PFSK-1 (cell line): Measurements from ENCODE around the gene TNIP2.

Experiments used
- FOXP2 ChIP-seq: optimal IDR thresholded peaks from 2 replicates; pipeline ENCODE3; 2011; ENCODE audit warnings: borderline replicate concordance, control low read depth, inconsistent platforms; ENCODE audit not compliant: insufficient read depth; ENCODE audit errors: extremely low read length, extremely low read depth
- POLR2AphosphoS5 ChIP-seq: IDR thresholded peaks from 2 replicates; pipeline ENCODE4 v1.6.1; 2012; ENCODE audit warnings: low read depth, mild to moderate bottlenecking, control low read depth, low read length, moderate library complexity
- REST ChIP-seq, 2 experiments: IDR thresholded peaks; 2 replicates each; pipeline versions ENCODE4 v1.6.1 to v1.8.0; 2011 to 2012; ENCODE audit warnings: low read depth in 2 of 2, low read length in 2 of 2, control low read depth in 1 of 2, inconsistent platforms in 1 of 2, mild to moderate bottlenecking in 1 of 2, moderate library complexity in 1 of 2; ENCODE audit not compliant: insufficient read depth in 1 of 2
- SIN3A ChIP-seq: IDR thresholded peaks from 2 replicates; pipeline ENCODE4 v1.6.1; 2012; ENCODE audit warnings: mild to moderate bottlenecking, low read length, moderate library complexity, borderline replicate concordance; ENCODE audit not compliant: insufficient read depth
- TAF1 ChIP-seq: IDR thresholded peaks from 2 replicates; pipeline ENCODE4 v1.6.1; 2012; ENCODE audit warnings: low read length, control low read depth, borderline replicate concordance; ENCODE audit not compliant: insufficient read depth

TNIP2 gene

GRCh38 chr4:2696423-2696822, 59.7 kb downstream of the TNIP2 start:
- TF ChIP-seq SIN3A (no peak), TAF1 (no peak), REST (IDR thresholded peaks at IDR 0.05; ENCODE audit: insufficient read depth in 1 of 2, low read depth in 2 of 2, low read length in 2 of 2) (no peak), POLR2AphosphoS5 (no peak), FOXP2 (no peak)

- TF ChIP-seq REST (IDR thresholded peaks at IDR 0.05; ENCODE audit: insufficient read depth in 1 of 2, low read depth in 2 of 2, low read length in 2 of 2): no peak
- TF ChIP-seq POLR2AphosphoS5: no peak
- TF ChIP-seq FOXP2: no peak
- TF ChIP-seq SIN3A: no peak
- no peak for TF ChIP-seq TAF1
Measured at GRCh38 chr4:2695346-2696060, 60.6 kb downstream of the TNIP2 start.

GRCh38 chr4:2694691-2695090, 61.4 kb downstream of the TNIP2 start:
- TF ChIP-seq TAF1 (no peak), FOXP2 (no peak), REST (IDR thresholded peaks at IDR 0.05; ENCODE audit: insufficient read depth in 1 of 2, low read depth in 2 of 2, low read length in 2 of 2) (no peak), POLR2AphosphoS5 (no peak), SIN3A (no peak)

GRCh38 chr4:2691952-2692435, 64.1 kb downstream of the TNIP2 start:
- no peak for TF ChIP-seq POLR2AphosphoS5
- TF ChIP-seq REST (IDR thresholded peaks at IDR 0.05; ENCODE audit: insufficient read depth in 1 of 2, low read depth in 2 of 2, low read length in 2 of 2): no peak
- no peak for TF ChIP-seq TAF1
- TF ChIP-seq FOXP2: no peak
- no peak for TF ChIP-seq SIN3A
